ENCODE measurements around the gene NPAS2. TPM values are rescaled to one million over a fixed set of nuclear protein-coding genes. Genes with fewer than 3 reads are reported as not detected.

The NPAS2 gene
- total RNA-seq, 4 donors from 2014 or later: 63.0 to 134 (median 115) TPM

DNA sequence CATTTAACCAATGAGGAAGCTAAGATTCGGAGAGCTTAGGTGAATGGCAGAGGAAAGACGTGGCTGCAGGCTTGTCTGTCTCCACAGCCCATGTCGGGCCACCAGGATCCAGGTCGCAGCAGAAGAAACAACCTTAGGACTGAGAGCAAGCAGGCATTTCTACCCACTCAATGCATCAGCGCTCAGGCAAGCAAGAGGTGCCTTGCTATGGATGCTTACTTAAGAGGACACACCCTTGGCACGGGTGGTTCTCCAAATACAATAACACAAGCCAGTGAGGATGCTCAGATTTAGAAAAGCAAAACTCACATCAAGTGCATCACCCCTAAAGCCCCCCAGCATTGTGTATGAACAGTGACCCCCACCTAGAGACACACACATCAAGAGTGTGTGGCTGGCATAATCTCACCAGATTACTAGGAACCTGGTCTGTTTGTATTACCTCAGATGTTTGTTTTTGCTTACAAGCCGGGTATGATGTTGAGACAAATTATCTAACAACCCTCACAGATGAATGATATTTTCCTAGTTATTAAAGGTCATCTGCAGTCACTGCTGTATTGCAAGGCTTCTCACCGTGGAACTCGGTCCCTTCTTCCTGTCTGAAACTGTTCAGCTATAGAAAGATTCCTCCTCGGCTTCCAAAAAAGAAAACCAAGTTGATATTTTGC is 34.2 kb upstream of the NPAS2 start:
- Histone ChIP-seq H3K4me1 (peaks cover 0 to 30% (median 11%) of the 10 kb centered on the region in 4 donors), H3K4me3 (no peak overlapping the region), H3K27me3 (no peaks in the 10 kb centered on the region), H3K9me3 (no peaks in the 10 kb centered on the region), H3K27ac (peak overlapping the region; percentile 3 to 37 (median 14)), H3K36me3 (no peaks in the 10 kb centered on the region)
- 40 to 53% methylated on average over 4 to 10 of the region's 10 CpGs for WGBS, 2 donors (ENCODE audit: low coverage in 1 of 2)
- no peak for DNase-seq
- intact Hi-C loops (cut with DNase I; ENCODE audit: low total_unique reads) (no loop called here), in situ Hi-C loops (cut with MboI; ENCODE audit: low pct_ligation_motif_present in 1 of 4, low pct_unique_long_range_greater_than_20kb in 1 of 4, low sequenced_read_pairs in 3 of 4) (no loop called here)
- no peak for TF ChIP-seq POLR2A (IDR thresholded peaks at IDR 0.05)
- no peak for TF ChIP-seq EP300 (IDR thresholded peaks at IDR 0.05; ENCODE audit: low read depth)
- no peak for TF ChIP-seq POLR2AphosphoS5 (IDR thresholded peaks at IDR 0.05)
- TF ChIP-seq, protein P1, sequence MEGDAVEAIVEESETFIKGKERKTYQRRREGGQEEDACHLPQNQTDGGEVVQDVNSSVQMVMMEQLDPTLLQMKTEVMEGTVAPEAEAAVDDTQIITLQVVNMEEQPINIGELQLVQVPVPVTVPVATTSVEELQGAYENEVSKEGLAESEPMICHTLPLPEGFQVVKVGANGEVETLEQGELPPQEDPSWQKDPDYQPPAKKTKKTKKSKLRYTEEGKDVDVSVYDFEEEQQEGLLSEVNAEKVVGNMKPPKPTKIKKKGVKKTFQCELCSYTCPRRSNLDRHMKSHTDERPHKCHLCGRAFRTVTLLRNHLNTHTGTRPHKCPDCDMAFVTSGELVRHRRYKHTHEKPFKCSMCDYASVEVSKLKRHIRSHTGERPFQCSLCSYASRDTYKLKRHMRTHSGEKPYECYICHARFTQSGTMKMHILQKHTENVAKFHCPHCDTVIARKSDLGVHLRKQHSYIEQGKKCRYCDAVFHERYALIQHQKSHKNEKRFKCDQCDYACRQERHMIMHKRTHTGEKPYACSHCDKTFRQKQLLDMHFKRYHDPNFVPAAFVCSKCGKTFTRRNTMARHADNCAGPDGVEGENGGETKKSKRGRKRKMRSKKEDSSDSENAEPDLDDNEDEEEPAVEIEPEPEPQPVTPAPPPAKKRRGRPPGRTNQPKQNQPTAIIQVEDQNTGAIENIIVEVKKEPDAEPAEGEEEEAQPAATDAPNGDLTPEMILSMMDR (IDR thresholded peaks at IDR 0.05): no peak

DNA sequence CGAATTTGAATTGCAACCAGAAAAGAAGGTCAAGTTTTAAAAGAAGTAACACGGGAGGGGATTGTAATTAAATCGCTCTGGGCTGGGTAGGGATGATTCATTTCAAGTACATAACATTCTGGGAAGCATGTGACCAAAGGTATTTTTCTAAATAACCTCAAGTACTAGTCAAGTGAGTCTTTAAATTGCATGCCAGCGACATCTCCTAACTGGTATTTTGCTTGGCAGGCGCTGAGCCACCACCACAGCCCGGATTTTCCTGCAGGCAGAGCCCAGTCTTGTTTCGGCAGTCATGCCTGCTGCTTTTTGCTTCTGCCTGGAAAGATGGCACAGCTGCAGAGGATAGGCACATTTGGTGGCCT is 33.7 kb upstream of the NPAS2 start:
- peaks cover 0 to 24% (median 11%) of the 10 kb centered on the region in 4 donors for H3K4me1 ChIP-seq
- peak overlapping the region; percentile 3 to 37 (median 14) for H3K27ac ChIP-seq
- H3K9me3 ChIP-seq: no peaks in the 10 kb centered on the region
- TF ChIP-seq EP300 (IDR thresholded peaks at IDR 0.05; ENCODE audit: low read depth) (no peak), POLR2A (IDR thresholded peaks at IDR 0.05) (no peak), POLR2AphosphoS5 (IDR thresholded peaks at IDR 0.05) (no peak)
- TF ChIP-seq, protein P1 (IDR thresholded peaks at IDR 0.05): no peak
- H3K36me3 ChIP-seq: no peaks in the 10 kb centered on the region
- peak; percentile 31 for DNase-seq
- in situ Hi-C loops (cut with MboI; ENCODE audit: low pct_ligation_motif_present in 1 of 4, low pct_unique_long_range_greater_than_20kb in 1 of 4, low sequenced_read_pairs in 3 of 4) (no loop called here), intact Hi-C loops (cut with DNase I; ENCODE audit: low total_unique reads) (no loop called here)
- H3K27me3 ChIP-seq: no peaks in the 10 kb centered on the region
- H3K4me3 ChIP-seq: no peak overlapping the region
- 36 to 43% methylated on average over 3 to 7 of the region's 7 CpGs for WGBS, 2 donors (ENCODE audit: low coverage in 1 of 2)

DNA sequence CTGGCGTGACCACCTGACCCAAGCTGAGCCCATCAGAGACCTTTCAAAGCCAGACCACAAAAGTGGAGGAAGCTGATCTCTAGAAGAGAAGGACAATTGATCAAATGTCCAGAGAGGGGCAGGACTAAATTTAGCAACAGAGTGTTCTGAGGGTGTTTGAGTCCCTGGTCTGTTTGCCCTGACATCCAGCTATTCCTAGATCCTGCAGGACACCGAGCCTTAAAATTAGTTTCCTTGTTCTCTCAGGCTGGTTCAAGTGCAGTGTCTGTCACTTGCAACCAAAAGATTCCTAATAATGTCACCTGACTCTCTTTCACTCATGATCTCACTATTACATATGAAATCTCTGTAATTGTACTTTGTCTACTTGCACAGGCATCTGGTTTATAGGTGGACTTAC is 33.0 kb upstream of the NPAS2 start:
- no peak for TF ChIP-seq POLR2AphosphoS5 (IDR thresholded peaks at IDR 0.05)
- TF ChIP-seq POLR2A (IDR thresholded peaks at IDR 0.05): no peak
- TF ChIP-seq, protein P1 (IDR thresholded peaks at IDR 0.05): no peak
- no peak for TF ChIP-seq EP300 (IDR thresholded peaks at IDR 0.05; ENCODE audit: low read depth)
- H3K36me3 ChIP-seq: no peaks in the 10 kb centered on the region
- DNase-seq: no peak
- intact Hi-C loops (cut with DNase I; ENCODE audit: low total_unique reads) (no loop called here), in situ Hi-C loops (cut with MboI; ENCODE audit: low pct_ligation_motif_present in 1 of 4, low pct_unique_long_range_greater_than_20kb in 1 of 4, low sequenced_read_pairs in 3 of 4) (no loop called here)
- no peak overlapping the region for H3K27ac ChIP-seq
- WGBS, 2 donors (ENCODE audit: low coverage in 1 of 2): 83 to 100% methylated on average over 1 to 2 of the region's 2 CpGs
- H3K4me3 ChIP-seq: no peak overlapping the region
- H3K4me1 ChIP-seq: peaks cover 0 to 22% (median 11%) of the 10 kb centered on the region in 4 donors
- H3K9me3 ChIP-seq: no peaks in the 10 kb centered on the region
- no peaks in the 10 kb centered on the region for H3K27me3 ChIP-seq

DNA sequence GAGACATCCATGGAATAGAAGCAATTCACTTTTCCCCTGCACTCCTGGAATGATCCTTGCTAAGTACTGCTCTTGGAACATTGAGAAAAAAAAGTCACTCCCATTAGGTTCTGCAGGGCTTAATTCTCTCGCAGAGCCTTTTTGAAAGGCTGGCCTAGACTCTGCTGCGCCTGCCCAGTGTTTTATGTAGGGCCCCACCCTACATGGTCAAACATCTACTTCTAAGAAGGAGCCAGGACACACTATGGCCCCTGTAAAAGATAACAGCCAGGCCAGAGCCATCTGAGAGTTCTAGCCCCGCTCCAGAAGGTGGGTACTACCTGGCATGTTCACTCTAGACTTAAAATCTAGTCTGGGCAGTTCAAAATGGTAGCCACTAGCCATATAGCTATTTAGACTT is 30.6 kb upstream of the NPAS2 start:
- Histone ChIP-seq H3K4me3 (no peak overlapping the region), H3K27me3 (no peaks in the 10 kb centered on the region), H3K36me3 (no peaks in the 10 kb centered on the region), H3K27ac (no peak overlapping the region), H3K9me3 (no peaks in the 10 kb centered on the region), H3K4me1 (peaks cover 0 to 22% (median 11%) of the 10 kb centered on the region in 4 donors)
- intact Hi-C loops (cut with DNase I; ENCODE audit: low total_unique reads): no loop called here
- peak; percentile 30 for DNase-seq
- TF ChIP-seq, protein P1 (IDR thresholded peaks at IDR 0.05): no peak
- TF ChIP-seq POLR2A (IDR thresholded peaks at IDR 0.05): no peak
- no peak for TF ChIP-seq POLR2AphosphoS5 (IDR thresholded peaks at IDR 0.05)
- TF ChIP-seq EP300 (IDR thresholded peaks at IDR 0.05; ENCODE audit: low read depth): no peak
- WGBS, 2 donors (ENCODE audit: low coverage in 1 of 2): 50 to 52% methylated on average over 1 to 3 of the region's 3 CpGs
- in situ Hi-C loops (cut with MboI; ENCODE audit: low pct_ligation_motif_present in 1 of 4, low pct_unique_long_range_greater_than_20kb in 1 of 4, low sequenced_read_pairs in 3 of 4): no loop called here

Data from transverse colon (tissue), 4 donors.